ENCODE measurements around the gene ZMYND8.
"Not testable (repeated sequence)": the region's sequence is repeated elsewhere in the genome, so short reads cannot be mapped to it uniquely, and the experiment has no call there.

The ZMYND8 gene

GRCh38 chr20:47183367-47183766 is 173.1 kb downstream of the ZMYND8 start:
- no peak overlapping the region for H3K27ac Mint-ChIP-seq
- peaks cover 7% of the 10 kb centered on the region for H3K4me1 Mint-ChIP-seq (ENCODE audit: low read depth)
- no peaks in the 10 kb centered on the region for H3K36me3 Mint-ChIP-seq (ENCODE audit: low read depth)
- H3K9me3 Mint-ChIP-seq = peaks cover 4% of the 10 kb centered on the region
- H3K4me3 Mint-ChIP-seq = no peak overlapping the region
- H3K27me3 Mint-ChIP-seq (ENCODE audit: low read depth) = peaks cover 2% of the 10 kb centered on the region

- peaks cover 6% of the 10 kb centered on the region for H3K4me1 Mint-ChIP-seq (ENCODE audit: low read depth)
- H3K36me3 Mint-ChIP-seq (ENCODE audit: low read depth) = no peaks in the 10 kb centered on the region
- H3K9me3 Mint-ChIP-seq = peaks cover 4% of the 10 kb centered on the region
- H3K27ac Mint-ChIP-seq = no peak overlapping the region
- H3K27me3 Mint-ChIP-seq (ENCODE audit: low read depth) = no peaks in the 10 kb centered on the region
- H3K4me3 Mint-ChIP-seq = no peak overlapping the region
Measured at GRCh38 chr20:47181056-47181862, 175.2 kb downstream of the ZMYND8 start.

- H3K27ac Mint-ChIP-seq = no peak overlapping the region
- H3K9me3 Mint-ChIP-seq = peaks cover 4% of the 10 kb centered on the region
- H3K27me3 Mint-ChIP-seq (ENCODE audit: low read depth) = no peaks in the 10 kb centered on the region
- H3K4me3 Mint-ChIP-seq = no peak overlapping the region
- H3K36me3 Mint-ChIP-seq (ENCODE audit: low read depth) = no peaks in the 10 kb centered on the region
- peaks cover 2% of the 10 kb centered on the region for H3K4me1 Mint-ChIP-seq (ENCODE audit: low read depth)
Measured at GRCh38 chr20:47179267-47179666, 177.2 kb downstream of the ZMYND8 start.

- peaks cover 2% of the 10 kb centered on the region for H3K4me1 Mint-ChIP-seq (ENCODE audit: low read depth)
Measured at GRCh38 chr20:47178851-47179250, 177.6 kb downstream of the ZMYND8 start.

GRCh38 chr20:47178277-47178676 is 178.2 kb downstream of the ZMYND8 start:
- Mint-ChIP-seq H3K4me1 (ENCODE audit: low read depth) (peaks cover 2% of the 10 kb centered on the region), H3K9me3 (peaks cover 4% of the 10 kb centered on the region), H3K27ac (no peak overlapping the region), H3K36me3 (ENCODE audit: low read depth) (no peaks in the 10 kb centered on the region), H3K27me3 (ENCODE audit: low read depth) (no peaks in the 10 kb centered on the region), H3K4me3 (no peak overlapping the region)

More at GRCh38 chr20:47178851-47179250, 177.6 kb downstream of the ZMYND8 start:
- Mint-ChIP-seq H3K36me3 (ENCODE audit: low read depth) (no peaks in the 10 kb centered on the region), H3K4me3 (no peak overlapping the region), H3K27ac (no peak overlapping the region), H3K9me3 (peaks cover 4% of the 10 kb centered on the region), H3K27me3 (ENCODE audit: low read depth) (no peaks in the 10 kb centered on the region)

GRCh38 chr20:47176217-47176616 is 180.3 kb downstream of the ZMYND8 start:
- H3K9me3 Mint-ChIP-seq; H3K4me1 Mint-ChIP-seq (ENCODE audit: low read depth); H3K4me3 Mint-ChIP-seq; H3K36me3 Mint-ChIP-seq (ENCODE audit: low read depth); H3K27ac Mint-ChIP-seq; H3K27me3 Mint-ChIP-seq (ENCODE audit: low read depth): not testable (repeated sequence)

- Mint-ChIP-seq H3K4me3 (no peak overlapping the region), H3K9me3 (no peaks in the 10 kb centered on the region), H3K27ac (no peak overlapping the region), H3K27me3 (ENCODE audit: low read depth) (peaks cover 6% of the 10 kb centered on the region), H3K36me3 (ENCODE audit: low read depth) (no peaks in the 10 kb centered on the region), H3K4me1 (ENCODE audit: low read depth) (no peaks in the 10 kb centered on the region)
Measured at GRCh38 chr20:47175493-47175892, 181.0 kb downstream of the ZMYND8 start.

GRCh38 chr20:47174456-47175243 is 181.8 kb downstream of the ZMYND8 start:
- no peaks in the 10 kb centered on the region for H3K9me3 Mint-ChIP-seq
- H3K27ac Mint-ChIP-seq = no peak overlapping the region
- no peaks in the 10 kb centered on the region for H3K4me1 Mint-ChIP-seq (ENCODE audit: low read depth)
- no peak overlapping the region for H3K4me3 Mint-ChIP-seq
- peaks cover 6% of the 10 kb centered on the region for H3K27me3 Mint-ChIP-seq (ENCODE audit: low read depth)
- H3K36me3 Mint-ChIP-seq (ENCODE audit: low read depth) = no peaks in the 10 kb centered on the region

GRCh38 chr20:47173596-47174216 is 182.8 kb downstream of the ZMYND8 start:
- Mint-ChIP-seq H3K27ac (no peak overlapping the region), H3K4me3 (no peak overlapping the region), H3K27me3 (ENCODE audit: low read depth) (peaks cover 6% of the 10 kb centered on the region), H3K9me3 (no peaks in the 10 kb centered on the region), H3K4me1 (ENCODE audit: low read depth) (no peaks in the 10 kb centered on the region), H3K36me3 (ENCODE audit: low read depth) (no peaks in the 10 kb centered on the region)

- no peaks in the 10 kb centered on the region for H3K4me1 Mint-ChIP-seq (ENCODE audit: low read depth)
- H3K9me3 Mint-ChIP-seq = no peaks in the 10 kb centered on the region
- H3K27ac Mint-ChIP-seq = no peak overlapping the region
- H3K27me3 Mint-ChIP-seq (ENCODE audit: low read depth) = peaks cover 6% of the 10 kb centered on the region
- no peak overlapping the region for H3K4me3 Mint-ChIP-seq
- no peaks in the 10 kb centered on the region for H3K36me3 Mint-ChIP-seq (ENCODE audit: low read depth)
Measured at GRCh38 chr20:47172579-47172978, 183.9 kb downstream of the ZMYND8 start.

GRCh38 chr20:47167846-47168245 is 188.7 kb downstream of the ZMYND8 start:
- no peak overlapping the region for H3K4me3 Mint-ChIP-seq
- no peaks in the 10 kb centered on the region for H3K9me3 Mint-ChIP-seq
- H3K4me1 Mint-ChIP-seq (ENCODE audit: low read depth) = no peaks in the 10 kb centered on the region
- no peaks in the 10 kb centered on the region for H3K36me3 Mint-ChIP-seq (ENCODE audit: low read depth)
- H3K27ac Mint-ChIP-seq = no peak overlapping the region
- H3K27me3 Mint-ChIP-seq (ENCODE audit: low read depth) = peaks cover 8% of the 10 kb centered on the region

- H3K27ac Mint-ChIP-seq = no peak overlapping the region
- H3K9me3 Mint-ChIP-seq = no peaks in the 10 kb centered on the region
- no peaks in the 10 kb centered on the region for H3K36me3 Mint-ChIP-seq (ENCODE audit: low read depth)
- H3K4me3 Mint-ChIP-seq = no peak overlapping the region
- H3K4me1 Mint-ChIP-seq (ENCODE audit: low read depth) = no peaks in the 10 kb centered on the region
- peaks cover 3% of the 10 kb centered on the region for H3K27me3 Mint-ChIP-seq (ENCODE audit: low read depth)
Measured at GRCh38 chr20:47165376-47165865, 191.1 kb downstream of the ZMYND8 start.

GRCh38 chr20:47164140-47164539 is 192.4 kb downstream of the ZMYND8 start:
- Mint-ChIP-seq H3K9me3 (no peaks in the 10 kb centered on the region), H3K4me1 (ENCODE audit: low read depth) (no peaks in the 10 kb centered on the region), H3K27me3 (ENCODE audit: low read depth) (peaks cover 3% of the 10 kb centered on the region), H3K4me3 (no peak overlapping the region), H3K36me3 (ENCODE audit: low read depth) (no peaks in the 10 kb centered on the region), H3K27ac (no peak overlapping the region)

- H3K4me3 Mint-ChIP-seq = no peak overlapping the region
- H3K36me3 Mint-ChIP-seq (ENCODE audit: low read depth) = no peaks in the 10 kb centered on the region
- no peak overlapping the region for H3K27ac Mint-ChIP-seq
- peaks cover 4% of the 10 kb centered on the region for H3K27me3 Mint-ChIP-seq (ENCODE audit: low read depth)
- no peaks in the 10 kb centered on the region for H3K9me3 Mint-ChIP-seq
- no peaks in the 10 kb centered on the region for H3K4me1 Mint-ChIP-seq (ENCODE audit: low read depth)
Measured at GRCh38 chr20:47161411-47161810, 195.1 kb downstream of the ZMYND8 start.
